Neural cell (in vitro differentiated cells): ENCODE measurements around the gene CLEC18C. TPM values are rescaled to one million over a fixed set of nuclear protein-coding genes. Genes with fewer than 3 reads are reported as not detected.

Source experiments
- H2AFZ ChIP-seq: fragments of 200-600, 300-800 bp; sonication (generic), shearing (Covaris generic); 2 replicates; pipeline ENCODE4 v1.6.0; 2014; ENCODE audit warnings: low read depth, mild to moderate bottlenecking, antibody characterized with exemption, low read length, moderate library complexity
- H3F3A ChIP-seq: fragments of 200-600 bp; shearing (Covaris generic); 2 replicates; pipeline ENCODE4 v1.6.1; 2016; ENCODE audit warnings: mild to moderate bottlenecking, moderate library complexity, mixed read lengths, antibody characterized with exemption, low read length; ENCODE audit not compliant: insufficient read depth, poor library complexity, severe bottlenecking
- H3K27ac ChIP-seq: fragments of 200-600, 300-800 bp; sonication (generic), shearing (Covaris generic); 2 replicates; pipeline ENCODE4 v1.5.1; 2014; ENCODE audit warnings: mild to moderate bottlenecking, low read length, moderate library complexity
- H3K27me3 ChIP-seq: fragments of 300-800, 200-600 bp; sonication (generic), shearing (Covaris generic); 2 replicates; pipeline ENCODE4 v1.6.0; 2014; ENCODE audit warnings: mild to moderate bottlenecking, low read depth, low read length, moderate library complexity; ENCODE audit not compliant: insufficient read depth
- H3K36me3 ChIP-seq: fragments of 300-800, 200-600 bp; sonication (generic), shearing (Covaris generic); 2 replicates; pipeline ENCODE4 v1.5.1; 2014; ENCODE audit warnings: mild to moderate bottlenecking, antibody characterized with exemption, low read length, moderate library complexity; ENCODE audit not compliant: insufficient read depth
- H3K4me2 ChIP-seq: fragments of 300-800, 200-600 bp; sonication (generic), shearing (Covaris generic); 2 replicates; pipeline ENCODE4 v1.6.0; 2014; ENCODE audit warnings: mild to moderate bottlenecking, low read length
- H3K4me3 ChIP-seq: fragments of 300-800, 200-600 bp; sonication (generic), shearing (Covaris generic); 2 replicates; pipeline ENCODE4 v1.5.1; 2014; ENCODE audit warnings: mild to moderate bottlenecking, low read length, moderate library complexity
- H3K79me2 ChIP-seq: fragments of 200-600 bp; shearing (Covaris generic); replicated peaks from 2 replicates; pipeline ENCODE4 v1.6.0; 2014; ENCODE audit warnings: mild to moderate bottlenecking, low read length, moderate library complexity; ENCODE audit not compliant: insufficient read depth
- H3K9ac ChIP-seq: fragments of 300-800, 200-600 bp; sonication (generic), shearing (Covaris generic); 2 replicates; pipeline ENCODE4 v1.6.1; 2016; ENCODE audit warnings: mild to moderate bottlenecking, low read length, mixed read lengths
- H3K9me2 ChIP-seq: fragments of 200-600 bp; shearing (Covaris generic); 2 replicates; pipeline ENCODE4 v1.6.1; 2016; ENCODE audit warnings: mild to moderate bottlenecking, low read length, mixed read lengths; ENCODE audit not compliant: insufficient read depth
- H3K9me3 ChIP-seq: fragments of 200-600, 300-800 bp; sonication (generic), shearing (Covaris generic); 2 replicates; pipeline ENCODE4 v1.6.1; 2016; ENCODE audit warnings: mild to moderate bottlenecking, mixed run types, low read length, moderate library complexity, mixed read lengths
- H4K20me1 ChIP-seq: fragments of 200-600 bp; shearing (Covaris generic); 2 replicates; pipeline ENCODE4 v1.6.1; 2016; ENCODE audit warnings: mild to moderate bottlenecking, mixed run types; ENCODE audit not compliant: insufficient read depth
- EP300 ChIP-seq: fragments of 450-650 bp; conservative IDR thresholded peaks from 2 replicates; pipeline ENCODE4 v1.6.1; 2014; ENCODE audit warnings: antibody characterized with exemption, mild to moderate bottlenecking, moderate library complexity; ENCODE audit not compliant: poor library complexity, severe bottlenecking
- EZH2 ChIP-seq: fragments of 200-600, 300-800 bp; shearing (Covaris generic), sonication (generic); IDR thresholded peaks from 2 replicates; pipeline ENCODE4 v1.6.1; 2014; ENCODE audit warnings: antibody characterized with exemption, low read length, borderline replicate concordance, mild to moderate bottlenecking; ENCODE audit not compliant: insufficient read depth, poor library complexity, severe bottlenecking
- MXI1 ChIP-seq: fragments of 450-650 bp; conservative IDR thresholded peaks from 2 replicates; pipeline ENCODE4 v1.6.1; 2014; ENCODE audit warnings: antibody characterized with exemption, mild to moderate bottlenecking; ENCODE audit not compliant: poor library complexity, severe bottlenecking
- POLR2AphosphoS5 ChIP-seq: IDR thresholded peaks from 2 replicates; pipeline ENCODE4 v1.6.1; 2012
- RAD21 ChIP-seq: fragments of 450-650 bp; conservative IDR thresholded peaks from 2 replicates; pipeline ENCODE4 v1.6.1; 2014; ENCODE audit warnings: antibody characterized with exemption, mild to moderate bottlenecking, moderate library complexity
- SMC3 ChIP-seq: fragments of 450-650 bp; conservative IDR thresholded peaks from 2 replicates; pipeline ENCODE4 v1.6.1; 2014; ENCODE audit warnings: antibody characterized with exemption, mild to moderate bottlenecking, moderate library complexity; ENCODE audit not compliant: poor library complexity
- TAF1 ChIP-seq: IDR thresholded peaks from 2 replicates; pipeline ENCODE4 v1.6.1; 2012; ENCODE audit warnings: low read depth
- polyA plus RNA-seq: library from polyadenylated mRNA; depleted of rRNA; stranded (reverse); fragments of >200 nt; gene quantifications from 2 replicates; pipeline ENCODE4 v1.2.3, GENCODE V29; 2014
- TF ChIP-seq, protein P1 (sequence below): fragments of 450-650 bp; IDR thresholded peaks from 2 replicates; pipeline ENCODE4 v1.5.1; 2014; ENCODE audit warnings: antibody characterized with exemption, mild to moderate bottlenecking, moderate library complexity; ENCODE audit not compliant: poor library complexity, severe bottlenecking
- TF ChIP-seq, protein P2 (sequence below): IDR thresholded peaks from 2 replicates; pipeline ENCODE4 v1.6.1; 2012; ENCODE audit warnings: borderline replicate concordance

CLEC18C gene
- polyA plus RNA-seq, 1 donor from 2014 or later, result 1.3 TPM

- Histone ChIP-seq H4K20me1 (no peaks in the 10 kb centered on the region), H3K4me3 (no peak overlapping the region), H3K4me2 (no peak overlapping the region), H3K9me2 (no peaks in the 10 kb centered on the region), H3F3A (no peaks in the 10 kb centered on the region), H2AFZ (no peak overlapping the region), H3K36me3 (peaks cover 7% of the 10 kb centered on the region), H3K27ac (no peak overlapping the region), H3K9me3 (no peaks in the 10 kb centered on the region), H3K9ac (no peak overlapping the region), H3K79me2 (no peaks in the 10 kb centered on the region), H3K27me3 (no peaks in the 10 kb centered on the region)
- no peak for TF ChIP-seq POLR2AphosphoS5
- TF ChIP-seq, protein P1, sequence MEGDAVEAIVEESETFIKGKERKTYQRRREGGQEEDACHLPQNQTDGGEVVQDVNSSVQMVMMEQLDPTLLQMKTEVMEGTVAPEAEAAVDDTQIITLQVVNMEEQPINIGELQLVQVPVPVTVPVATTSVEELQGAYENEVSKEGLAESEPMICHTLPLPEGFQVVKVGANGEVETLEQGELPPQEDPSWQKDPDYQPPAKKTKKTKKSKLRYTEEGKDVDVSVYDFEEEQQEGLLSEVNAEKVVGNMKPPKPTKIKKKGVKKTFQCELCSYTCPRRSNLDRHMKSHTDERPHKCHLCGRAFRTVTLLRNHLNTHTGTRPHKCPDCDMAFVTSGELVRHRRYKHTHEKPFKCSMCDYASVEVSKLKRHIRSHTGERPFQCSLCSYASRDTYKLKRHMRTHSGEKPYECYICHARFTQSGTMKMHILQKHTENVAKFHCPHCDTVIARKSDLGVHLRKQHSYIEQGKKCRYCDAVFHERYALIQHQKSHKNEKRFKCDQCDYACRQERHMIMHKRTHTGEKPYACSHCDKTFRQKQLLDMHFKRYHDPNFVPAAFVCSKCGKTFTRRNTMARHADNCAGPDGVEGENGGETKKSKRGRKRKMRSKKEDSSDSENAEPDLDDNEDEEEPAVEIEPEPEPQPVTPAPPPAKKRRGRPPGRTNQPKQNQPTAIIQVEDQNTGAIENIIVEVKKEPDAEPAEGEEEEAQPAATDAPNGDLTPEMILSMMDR, result no peak
- TF ChIP-seq EP300, result no peak
- no peak for TF ChIP-seq MXI1
- no peak for TF ChIP-seq SMC3
- TF ChIP-seq, protein P2, sequence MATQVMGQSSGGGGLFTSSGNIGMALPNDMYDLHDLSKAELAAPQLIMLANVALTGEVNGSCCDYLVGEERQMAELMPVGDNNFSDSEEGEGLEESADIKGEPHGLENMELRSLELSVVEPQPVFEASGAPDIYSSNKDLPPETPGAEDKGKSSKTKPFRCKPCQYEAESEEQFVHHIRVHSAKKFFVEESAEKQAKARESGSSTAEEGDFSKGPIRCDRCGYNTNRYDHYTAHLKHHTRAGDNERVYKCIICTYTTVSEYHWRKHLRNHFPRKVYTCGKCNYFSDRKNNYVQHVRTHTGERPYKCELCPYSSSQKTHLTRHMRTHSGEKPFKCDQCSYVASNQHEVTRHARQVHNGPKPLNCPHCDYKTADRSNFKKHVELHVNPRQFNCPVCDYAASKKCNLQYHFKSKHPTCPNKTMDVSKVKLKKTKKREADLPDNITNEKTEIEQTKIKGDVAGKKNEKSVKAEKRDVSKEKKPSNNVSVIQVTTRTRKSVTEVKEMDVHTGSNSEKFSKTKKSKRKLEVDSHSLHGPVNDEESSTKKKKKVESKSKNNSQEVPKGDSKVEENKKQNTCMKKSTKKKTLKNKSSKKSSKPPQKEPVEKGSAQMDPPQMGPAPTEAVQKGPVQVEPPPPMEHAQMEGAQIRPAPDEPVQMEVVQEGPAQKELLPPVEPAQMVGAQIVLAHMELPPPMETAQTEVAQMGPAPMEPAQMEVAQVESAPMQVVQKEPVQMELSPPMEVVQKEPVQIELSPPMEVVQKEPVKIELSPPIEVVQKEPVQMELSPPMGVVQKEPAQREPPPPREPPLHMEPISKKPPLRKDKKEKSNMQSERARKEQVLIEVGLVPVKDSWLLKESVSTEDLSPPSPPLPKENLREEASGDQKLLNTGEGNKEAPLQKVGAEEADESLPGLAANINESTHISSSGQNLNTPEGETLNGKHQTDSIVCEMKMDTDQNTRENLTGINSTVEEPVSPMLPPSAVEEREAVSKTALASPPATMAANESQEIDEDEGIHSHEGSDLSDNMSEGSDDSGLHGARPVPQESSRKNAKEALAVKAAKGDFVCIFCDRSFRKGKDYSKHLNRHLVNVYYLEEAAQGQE, result no peak
- no peak for TF ChIP-seq RAD21
- TF ChIP-seq EZH2, result no peak
- no peak for TF ChIP-seq TAF1
Measured at GRCh38 chr16:70159355-70160348, 13.9 kb upstream of the CLEC18C start.

- Histone ChIP-seq H3F3A (no peaks in the 10 kb centered on the region), H3K27me3 (no peaks in the 10 kb centered on the region), H3K36me3 (peaks cover 7% of the 10 kb centered on the region), H3K79me2 (no peaks in the 10 kb centered on the region), H3K27ac (no peak overlapping the region), H3K9me3 (no peaks in the 10 kb centered on the region), H3K4me2 (no peak overlapping the region), H3K9me2 (no peaks in the 10 kb centered on the region), H3K4me3 (no peak overlapping the region), H4K20me1 (no peaks in the 10 kb centered on the region), H2AFZ (no peak overlapping the region), H3K9ac (no peak overlapping the region)
- TF ChIP-seq, protein P1, result no peak
Measured at GRCh38 chr16:70160388-70160787, 13.2 kb upstream of the CLEC18C start.
